H1 (cell line): ENCODE data around the gene TSSC4.

Source experiments
- EGR1 ChIP-seq: IDR thresholded peaks from 2 replicates; pipeline ENCODE4 v1.6.1; 2011; ENCODE audit warnings: low read depth, low read length, borderline replicate concordance
- EP300 ChIP-seq, 2 experiments: IDR thresholded peaks; 1 replicate in 1 of 2; 2 replicates in 1 of 2; pipeline ENCODE4 v1.6.1; 2011 to 2012; ENCODE audit warnings: low read depth in 2 of 2, low read length in 2 of 2, mild to moderate bottlenecking in 2 of 2, borderline replicate concordance in 1 of 2, inconsistent platforms in 1 of 2, moderate library complexity in 1 of 2
- EZH2 ChIP-seq: fragments of 200-600 bp; sonication (generic); IDR thresholded peaks from 2 replicates; pipeline ENCODE4 v1.7.1; 2012; ENCODE audit warnings: low read depth, mild to moderate bottlenecking, moderate library complexity, low read length, inconsistent platforms; ENCODE audit not compliant: severe bottlenecking
- FOSL1 ChIP-seq: IDR thresholded peaks from 2 replicates; pipeline ENCODE4 v1.6.1; 2011; ENCODE audit warnings: mild to moderate bottlenecking, low read depth, low read length, moderate library complexity; ENCODE audit not compliant: insufficient read depth
- KDM1A ChIP-seq: fragments of 200-600, 300-600 bp; sonication (generic); IDR thresholded peaks from 2 replicates; pipeline ENCODE4 v1.7.1; 2016; ENCODE audit warnings: mild to moderate bottlenecking, low read length, borderline replicate concordance
- POLR2A ChIP-seq, 2 experiments: IDR thresholded peaks; 1 replicate in 1 of 2; 2 replicates in 1 of 2; pipeline ENCODE4 v1.6.1; 2011; ENCODE audit warnings: low read depth in 2 of 2, low read length in 2 of 2, mild to moderate bottlenecking in 2 of 2; ENCODE audit errors: control extremely low read depth in 1 of 2
- POLR2AphosphoS5 ChIP-seq: IDR thresholded peaks from 2 replicates; pipeline ENCODE4 v1.6.1; 2011; ENCODE audit warnings: low read depth, low read length
- SUZ12 ChIP-seq: fragments of 200-600 bp; sonication (generic); IDR thresholded peaks from 2 replicates; pipeline ENCODE4 v1.6.1; 2012; ENCODE audit warnings: mild to moderate bottlenecking, inconsistent platforms, low read length, moderate library complexity, mixed read lengths
- TAF1 ChIP-seq: IDR thresholded peaks from 2 replicates; pipeline ENCODE4 v1.6.1; 2011; ENCODE audit warnings: mild to moderate bottlenecking, low read depth, low read length
- TF ChIP-seq, protein P1 (sequence below), 3 experiments: IDR thresholded peaks; 1 replicate in 2 of 3; 2 replicates in 1 of 3; pipeline versions ENCODE4 v1.5.1 to v1.6.1; 2011; ENCODE audit warnings: low read length in 3 of 3, mild to moderate bottlenecking in 3 of 3, inconsistent platforms in 2 of 3, low read depth in 1 of 3, moderate library complexity in 1 of 3; ENCODE audit not compliant: insufficient read depth in 1 of 3; ENCODE audit errors: control extremely low read depth in 1 of 3
- TF ChIP-seq, protein P2 (sequence below): IDR thresholded peaks from 2 replicates; pipeline ENCODE4 v1.6.1; 2011; ENCODE audit warnings: low read length, improper control_type of control experiment

DNA sequence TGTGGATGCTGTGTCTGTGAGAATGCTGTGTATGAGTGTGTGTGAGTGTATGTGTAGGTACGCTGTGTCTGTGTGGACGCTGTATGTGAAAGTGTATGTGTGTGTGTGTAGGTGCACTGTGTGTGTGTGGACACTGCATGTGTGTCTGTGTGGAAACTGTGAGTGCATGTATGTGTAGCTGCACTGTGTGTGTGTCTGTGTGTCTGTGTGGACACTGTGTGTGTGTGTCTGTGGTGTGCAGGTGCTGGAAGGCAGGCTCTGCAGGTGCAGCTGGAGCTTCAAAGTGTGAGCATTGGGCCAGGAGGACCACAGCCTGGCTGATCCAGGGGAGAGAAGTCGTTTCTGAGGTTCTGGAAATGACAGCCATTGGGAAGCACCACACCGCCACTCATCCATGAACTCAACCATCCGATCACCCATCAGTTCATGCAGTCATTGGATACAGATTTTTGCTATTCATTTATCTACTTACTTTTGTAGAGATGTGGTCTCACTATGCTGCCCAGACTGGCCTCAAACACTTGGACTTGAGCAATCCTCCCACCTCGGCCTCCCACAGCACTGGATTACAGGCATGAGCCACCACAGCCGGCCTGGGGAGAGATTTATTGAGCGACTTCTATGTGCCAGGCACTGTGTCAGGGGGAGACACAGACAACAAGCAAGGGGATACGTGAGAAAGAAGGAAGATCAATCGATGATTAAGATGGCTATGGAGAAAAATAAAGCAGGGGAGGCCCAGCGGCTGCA lies 34.1 kb downstream of the TSSC4 start:
- TF ChIP-seq TAF1 (no peak), EGR1 (no peak), EP300 (IDR thresholded peaks at IDR 0.05; ENCODE audit: borderline replicate concordance in 1 of 2, low read depth in 2 of 2, low read length in 2 of 2) (no peak), KDM1A (no peak), POLR2AphosphoS5 (no peak), SUZ12 (no peak), EZH2 (no peak), POLR2A (IDR thresholded peaks at IDR 0.05; ENCODE audit: control extremely low read depth in 1 of 2, low read depth in 2 of 2, low read length in 2 of 2) (no peak), FOSL1 (no peak)
- TF ChIP-seq, protein P1, sequence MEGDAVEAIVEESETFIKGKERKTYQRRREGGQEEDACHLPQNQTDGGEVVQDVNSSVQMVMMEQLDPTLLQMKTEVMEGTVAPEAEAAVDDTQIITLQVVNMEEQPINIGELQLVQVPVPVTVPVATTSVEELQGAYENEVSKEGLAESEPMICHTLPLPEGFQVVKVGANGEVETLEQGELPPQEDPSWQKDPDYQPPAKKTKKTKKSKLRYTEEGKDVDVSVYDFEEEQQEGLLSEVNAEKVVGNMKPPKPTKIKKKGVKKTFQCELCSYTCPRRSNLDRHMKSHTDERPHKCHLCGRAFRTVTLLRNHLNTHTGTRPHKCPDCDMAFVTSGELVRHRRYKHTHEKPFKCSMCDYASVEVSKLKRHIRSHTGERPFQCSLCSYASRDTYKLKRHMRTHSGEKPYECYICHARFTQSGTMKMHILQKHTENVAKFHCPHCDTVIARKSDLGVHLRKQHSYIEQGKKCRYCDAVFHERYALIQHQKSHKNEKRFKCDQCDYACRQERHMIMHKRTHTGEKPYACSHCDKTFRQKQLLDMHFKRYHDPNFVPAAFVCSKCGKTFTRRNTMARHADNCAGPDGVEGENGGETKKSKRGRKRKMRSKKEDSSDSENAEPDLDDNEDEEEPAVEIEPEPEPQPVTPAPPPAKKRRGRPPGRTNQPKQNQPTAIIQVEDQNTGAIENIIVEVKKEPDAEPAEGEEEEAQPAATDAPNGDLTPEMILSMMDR (IDR thresholded peaks at IDR 0.05; ENCODE audit: control extremely low read depth in 1 of 3, insufficient read depth in 1 of 3, low read depth in 1 of 3, low read length in 3 of 3), result no peak
- TF ChIP-seq, protein P2, sequence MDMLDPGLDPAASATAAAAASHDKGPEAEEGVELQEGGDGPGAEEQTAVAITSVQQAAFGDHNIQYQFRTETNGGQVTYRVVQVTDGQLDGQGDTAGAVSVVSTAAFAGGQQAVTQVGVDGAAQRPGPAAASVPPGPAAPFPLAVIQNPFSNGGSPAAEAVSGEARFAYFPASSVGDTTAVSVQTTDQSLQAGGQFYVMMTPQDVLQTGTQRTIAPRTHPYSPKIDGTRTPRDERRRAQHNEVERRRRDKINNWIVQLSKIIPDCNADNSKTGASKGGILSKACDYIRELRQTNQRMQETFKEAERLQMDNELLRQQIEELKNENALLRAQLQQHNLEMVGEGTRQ, result no peak
